ENCODE measurements around the gene BCL2L12.
A peak's percentile ranks its signal among the peaks of the same experiment; 100 is the strongest.
"Not testable (repeated sequence)": the region's sequence is repeated elsewhere in the genome, so short reads cannot be mapped to it uniquely, and the experiment has no call there.

The BCL2L12 gene, protein sequence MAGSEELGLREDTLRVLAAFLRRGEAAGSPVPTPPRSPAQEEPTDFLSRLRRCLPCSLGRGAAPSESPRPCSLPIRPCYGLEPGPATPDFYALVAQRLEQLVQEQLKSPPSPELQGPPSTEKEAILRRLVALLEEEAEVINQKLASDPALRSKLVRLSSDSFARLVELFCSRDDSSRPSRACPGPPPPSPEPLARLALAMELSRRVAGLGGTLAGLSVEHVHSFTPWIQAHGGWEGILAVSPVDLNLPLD

DNA sequence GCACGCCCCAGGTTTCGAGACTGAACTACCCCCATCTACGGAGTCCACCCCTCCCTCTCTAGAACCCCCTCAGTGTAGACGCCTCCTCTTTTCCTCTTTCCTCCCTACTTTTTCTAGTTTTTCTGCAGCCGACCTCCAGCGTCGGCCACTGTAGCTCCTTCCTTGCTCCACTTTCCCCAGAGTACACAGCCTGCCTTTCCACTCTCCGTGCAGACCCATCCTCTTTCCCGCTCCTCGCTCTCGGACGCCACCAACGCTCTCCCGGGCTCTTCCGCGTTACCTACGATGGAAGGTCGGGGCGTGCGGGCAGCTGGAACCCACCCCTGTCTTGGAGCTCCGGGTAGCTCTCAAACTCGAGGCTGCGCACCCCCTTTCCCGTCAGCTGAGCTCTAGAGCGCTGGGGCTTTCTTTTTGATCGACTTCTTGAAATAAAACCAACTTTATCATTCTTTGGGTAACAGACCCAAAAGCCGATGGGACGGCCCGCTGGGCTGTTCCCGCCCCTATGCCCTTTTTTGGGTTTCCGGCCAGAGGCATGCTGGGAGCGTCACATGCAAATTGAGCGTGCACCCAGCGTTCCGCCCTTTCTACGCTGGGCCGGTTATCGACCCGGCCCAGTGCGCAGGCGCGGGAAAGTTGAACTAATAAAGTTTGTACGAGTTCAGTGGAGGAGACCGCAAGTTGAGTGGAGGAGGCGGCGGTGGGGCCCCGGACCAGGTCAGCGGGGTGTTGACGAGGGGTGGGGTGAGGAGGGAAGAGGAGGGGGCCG lies at the start of gene BCL2L12, which contains the start of gene IRF3:
Gene BCL2L12 (plus strand): TSS at position 583 of the 769 bp plus-strand sequence. CDS start 760 bp downstream, outside the sequence.
Gene IRF3 (minus strand): TSS at position 507 of the 769 bp plus-strand sequence. CDS start 1,019 bp downstream, outside the sequence.
- Histone ChIP-seq H3K4me3 (ENCODE audit: low read depth in 1 of 2, low read length in 2 of 2) (peak within 1 kb of the TSS; percentile 93 to 94), H3K4me1 (ENCODE audit: control insufficient read depth in 1 of 2, insufficient read depth in 2 of 2, low read length in 2 of 2) (peaks cover 13 to 32% of the 10 kb centered on the region in 2 donors), H3K9me3 (ENCODE audit: control insufficient read depth in 1 of 2, low read length in 2 of 2) (no peaks in the 10 kb centered on the region), H3K9ac (ENCODE audit: low read depth in 1 of 2, low read length in 2 of 2) (peak within 1 kb of the TSS; percentile 88 to 93), H3K27me3 (ENCODE audit: control insufficient read depth in 1 of 2, insufficient read depth in 2 of 2, low read length in 2 of 2) (no peaks in the 10 kb centered on the region), H3K36me3 (ENCODE audit: control insufficient read depth in 1 of 2, insufficient read depth in 2 of 2, low read length in 2 of 2) (peaks cover 16 to 28% of the 10 kb centered on the region in 2 donors), H3K27ac (ENCODE audit: low read depth, low read length) (peak within 1 kb of the TSS; percentile 88)

DNA sequence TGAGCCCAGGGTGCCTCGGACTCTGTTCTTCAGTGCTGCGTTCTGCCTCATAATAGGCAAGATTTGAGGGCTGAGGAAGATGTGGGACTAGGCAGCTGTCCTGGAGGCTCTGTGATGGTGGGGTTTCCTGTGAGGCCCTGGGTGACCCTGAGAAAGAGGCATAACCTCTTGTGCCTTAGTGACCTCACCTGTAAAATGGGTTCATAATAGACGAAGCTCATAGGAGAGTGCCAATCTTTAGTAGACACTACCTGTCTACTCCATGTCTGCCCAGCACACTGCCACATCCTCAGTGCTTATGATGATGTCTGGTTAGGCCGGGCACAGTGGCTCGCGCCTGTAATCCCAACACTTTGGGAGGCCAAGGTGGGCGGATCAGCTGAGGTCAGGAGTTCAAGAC lies 49.2 kb upstream of the BCL2L12 start:
- Histone ChIP-seq H3K27me3 (ENCODE audit: control insufficient read depth in 1 of 2, insufficient read depth in 2 of 2, low read length in 2 of 2) (no peaks in the 10 kb centered on the region), H3K36me3 (ENCODE audit: control insufficient read depth in 1 of 2, insufficient read depth in 2 of 2, low read length in 2 of 2) (peaks cover 31 to 74% of the 10 kb centered on the region in 2 donors), H3K4me1 (ENCODE audit: control insufficient read depth in 1 of 2, insufficient read depth in 2 of 2, low read length in 2 of 2) (no peaks in the 10 kb centered on the region), H3K4me3 (ENCODE audit: low read depth in 1 of 2, low read length in 2 of 2) (no peak overlapping the region), H3K9me3 (ENCODE audit: control insufficient read depth in 1 of 2, low read length in 2 of 2) (no peaks in the 10 kb centered on the region), H3K27ac (ENCODE audit: low read depth, low read length) (no peak overlapping the region), H3K9ac (ENCODE audit: low read depth in 1 of 2, low read length in 2 of 2) (no peak overlapping the region)

DNA sequence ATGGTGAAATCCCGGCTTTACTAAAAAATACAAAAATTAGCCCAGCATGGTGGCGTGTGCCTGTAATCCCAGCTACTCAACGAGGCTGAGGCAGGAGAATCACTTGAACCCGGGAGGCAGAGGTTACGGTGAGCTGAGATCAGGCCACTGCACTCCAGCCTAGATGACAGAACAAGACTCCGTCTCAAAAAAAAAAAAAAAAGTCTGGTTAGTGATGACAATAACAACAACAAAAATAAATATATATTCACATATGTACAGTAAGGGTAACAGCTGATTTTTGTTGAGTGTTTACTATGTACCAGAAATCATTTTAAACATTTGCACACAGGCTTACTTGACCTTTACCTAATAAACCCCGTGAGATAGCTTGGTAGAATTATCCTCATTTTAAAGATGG lies 48.8 kb upstream of the BCL2L12 start:
- no peaks in the 10 kb centered on the region for H3K27me3 ChIP-seq (ENCODE audit: control insufficient read depth in 1 of 2, insufficient read depth in 2 of 2, low read length in 2 of 2)
- no peak overlapping the region for H3K27ac ChIP-seq (ENCODE audit: low read depth, low read length)
- H3K9me3 ChIP-seq (ENCODE audit: control insufficient read depth in 1 of 2, low read length in 2 of 2) = no peaks in the 10 kb centered on the region
- no peaks in the 10 kb centered on the region for H3K4me1 ChIP-seq (ENCODE audit: control insufficient read depth in 1 of 2, insufficient read depth in 2 of 2, low read length in 2 of 2)
- H3K4me3 ChIP-seq (ENCODE audit: low read depth in 1 of 2, low read length in 2 of 2) = no peak overlapping the region
- peaks cover 32 to 78% of the 10 kb centered on the region in 2 donors for H3K36me3 ChIP-seq (ENCODE audit: control insufficient read depth in 1 of 2, insufficient read depth in 2 of 2, low read length in 2 of 2)
- no peak overlapping the region for H3K9ac ChIP-seq (ENCODE audit: low read depth in 1 of 2, low read length in 2 of 2)

DNA sequence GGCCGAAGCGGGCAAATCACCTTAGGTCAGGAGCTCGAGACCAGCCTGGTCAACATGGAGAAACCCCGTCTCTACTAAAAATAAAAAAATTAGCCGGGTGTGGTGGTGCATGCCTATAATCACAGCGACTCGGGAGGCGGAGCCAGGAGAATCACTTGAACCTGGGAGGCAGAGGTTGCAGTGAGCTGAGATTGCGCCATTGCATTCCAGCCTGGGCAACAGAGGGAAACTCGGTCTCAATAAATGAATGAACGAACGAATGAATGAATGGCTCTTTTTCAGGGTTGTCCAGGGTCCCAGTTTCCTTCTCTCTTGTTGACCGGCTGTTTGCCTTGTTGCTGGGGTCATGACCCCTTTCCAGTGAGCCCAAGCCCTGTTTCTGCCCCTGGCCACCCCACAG lies 47.9 kb upstream of the BCL2L12 start:
- not testable (repeated sequence) for H3K4me1 ChIP-seq (ENCODE audit: control insufficient read depth in 1 of 2, insufficient read depth in 2 of 2, low read length in 2 of 2); H3K4me3 ChIP-seq (ENCODE audit: low read depth in 1 of 2, low read length in 2 of 2); H3K9ac ChIP-seq (ENCODE audit: low read depth in 1 of 2, low read length in 2 of 2); H3K9me3 ChIP-seq (ENCODE audit: control insufficient read depth in 1 of 2, low read length in 2 of 2); H3K27me3 ChIP-seq (ENCODE audit: control insufficient read depth in 1 of 2, insufficient read depth in 2 of 2, low read length in 2 of 2); H3K27ac ChIP-seq (ENCODE audit: low read depth, low read length)
- H3K36me3 ChIP-seq (ENCODE audit: control insufficient read depth in 1 of 2, insufficient read depth in 2 of 2, low read length in 2 of 2) = peaks cover 32 to 75% of the 10 kb centered on the region in 2 donors

DNA sequence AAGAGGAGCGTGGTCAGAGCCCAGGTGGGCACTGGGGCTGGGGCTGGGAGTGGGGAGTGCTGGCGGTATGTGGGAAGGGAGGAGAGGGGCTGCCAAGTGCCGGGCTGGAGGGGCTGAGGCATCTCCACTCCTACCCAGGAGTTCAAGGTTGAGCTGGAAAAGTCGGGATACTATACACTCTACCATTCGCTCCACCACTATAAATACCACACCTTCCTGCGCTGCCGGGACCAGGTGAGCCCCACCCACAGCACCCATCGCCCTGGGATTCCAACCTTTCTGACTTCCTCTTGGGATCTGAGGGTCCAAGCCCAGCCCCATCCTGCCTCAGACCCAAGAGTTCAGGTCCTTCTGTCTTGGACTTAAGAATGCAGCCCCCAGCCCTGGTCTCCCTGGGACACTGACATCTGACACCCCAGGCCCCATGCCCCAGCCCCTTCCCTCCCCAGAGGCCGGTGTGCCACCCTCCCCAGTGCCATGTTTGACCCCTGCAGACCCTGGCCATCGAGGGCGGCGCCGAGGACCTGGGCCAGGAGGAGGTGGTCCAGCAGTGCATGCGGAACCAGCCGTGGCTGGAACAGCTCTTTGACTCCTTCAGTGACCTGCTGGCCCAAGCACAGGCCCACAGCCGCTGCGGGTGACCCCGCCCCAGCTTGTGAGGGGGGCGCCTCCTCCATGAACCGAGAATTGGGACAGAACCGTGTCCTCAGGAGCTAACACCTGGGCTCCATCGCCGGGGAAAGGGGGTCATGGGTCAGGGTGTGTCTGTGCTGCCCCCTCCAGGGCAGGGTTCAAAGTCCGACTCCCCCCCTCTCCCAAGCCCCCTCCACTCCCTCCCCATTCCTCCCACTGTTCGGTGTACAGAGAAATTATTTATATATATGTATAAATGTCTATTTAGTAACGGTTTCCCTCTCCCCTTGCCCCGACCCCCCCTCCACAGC lies 40.5 kb upstream of the BCL2L12 start:
- Histone ChIP-seq H3K4me1 (ENCODE audit: control insufficient read depth in 1 of 2, insufficient read depth in 2 of 2, low read length in 2 of 2) (no peaks in the 10 kb centered on the region), H3K27me3 (ENCODE audit: control insufficient read depth in 1 of 2, insufficient read depth in 2 of 2, low read length in 2 of 2) (no peaks in the 10 kb centered on the region), H3K27ac (ENCODE audit: low read depth, low read length) (no peak overlapping the region), H3K4me3 (ENCODE audit: low read depth in 1 of 2, low read length in 2 of 2) (no peak overlapping the region), H3K36me3 (ENCODE audit: control insufficient read depth in 1 of 2, insufficient read depth in 2 of 2, low read length in 2 of 2) (peaks cover 7 to 27% of the 10 kb centered on the region in 2 donors), H3K9me3 (ENCODE audit: control insufficient read depth in 1 of 2, low read length in 2 of 2) (no peaks in the 10 kb centered on the region), H3K9ac (ENCODE audit: low read depth in 1 of 2, low read length in 2 of 2) (no peak overlapping the region)

DNA sequence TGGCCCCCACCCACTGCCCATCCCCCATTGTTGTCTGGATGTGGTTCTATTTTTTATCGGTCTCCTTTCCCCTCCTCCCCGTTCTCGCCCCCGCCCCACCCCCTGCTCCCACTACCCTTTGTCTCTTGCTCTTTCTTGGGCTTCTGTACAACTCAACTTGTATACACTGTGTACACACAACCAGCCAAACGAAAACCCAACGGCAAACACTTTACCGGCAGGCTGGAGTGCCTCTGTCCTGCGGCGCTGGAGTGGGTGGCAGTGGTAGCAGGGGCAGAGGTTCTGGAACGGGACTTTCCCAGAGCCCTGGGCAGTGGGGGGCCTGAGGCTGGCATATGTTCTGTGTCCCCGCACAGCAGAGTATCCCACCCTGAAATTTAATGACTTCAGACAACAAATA lies 39.5 kb upstream of the BCL2L12 start:
- H3K4me3 ChIP-seq (ENCODE audit: low read depth in 1 of 2, low read length in 2 of 2) = no peak overlapping the region
- H3K27ac ChIP-seq (ENCODE audit: low read depth, low read length) = no peak overlapping the region
- H3K36me3 ChIP-seq (ENCODE audit: control insufficient read depth in 1 of 2, insufficient read depth in 2 of 2, low read length in 2 of 2) = peaks cover 4 to 23% of the 10 kb centered on the region in 2 donors
- no peak overlapping the region for H3K9ac ChIP-seq (ENCODE audit: low read depth in 1 of 2, low read length in 2 of 2)
- peaks cover 4 to 6% of the 10 kb centered on the region in 2 donors for H3K4me1 ChIP-seq (ENCODE audit: control insufficient read depth in 1 of 2, insufficient read depth in 2 of 2, low read length in 2 of 2)
- no peaks in the 10 kb centered on the region for H3K27me3 ChIP-seq (ENCODE audit: control insufficient read depth in 1 of 2, insufficient read depth in 2 of 2, low read length in 2 of 2)
- no peaks in the 10 kb centered on the region for H3K9me3 ChIP-seq (ENCODE audit: control insufficient read depth in 1 of 2, low read length in 2 of 2)

DNA sequence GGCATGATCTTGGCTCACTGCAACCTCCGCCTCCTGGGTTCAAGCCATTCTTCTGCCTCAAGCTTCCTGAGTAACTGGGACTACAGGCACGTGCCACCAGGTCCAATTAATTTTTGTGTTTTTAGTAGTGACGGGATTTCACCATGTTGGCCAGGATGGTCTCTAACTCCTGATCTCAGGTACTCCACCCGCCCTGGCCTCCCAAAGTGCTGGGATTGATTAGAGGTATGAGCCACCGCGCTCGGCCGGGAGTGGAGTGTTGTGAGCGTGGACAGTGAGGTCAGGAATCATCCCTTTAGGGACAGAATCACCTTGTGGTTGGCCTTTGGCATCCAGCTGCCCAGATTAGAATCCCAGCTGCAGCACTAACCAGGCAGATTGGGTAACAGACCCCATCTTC lies 36.1 kb upstream of the BCL2L12 start:
- Histone ChIP-seq H3K27ac (ENCODE audit: low read depth, low read length) (no peak overlapping the region), H3K4me1 (ENCODE audit: control insufficient read depth in 1 of 2, insufficient read depth in 2 of 2, low read length in 2 of 2) (peaks cover 6 to 9% of the 10 kb centered on the region in 2 donors), H3K36me3 (ENCODE audit: control insufficient read depth in 1 of 2, insufficient read depth in 2 of 2, low read length in 2 of 2) (peaks cover 0 to 8% of the 10 kb centered on the region in 2 donors), H3K9me3 (ENCODE audit: control insufficient read depth in 1 of 2, low read length in 2 of 2) (no peaks in the 10 kb centered on the region), H3K9ac (ENCODE audit: low read depth in 1 of 2, low read length in 2 of 2) (no peak overlapping the region), H3K27me3 (ENCODE audit: control insufficient read depth in 1 of 2, insufficient read depth in 2 of 2, low read length in 2 of 2) (no peaks in the 10 kb centered on the region), H3K4me3 (ENCODE audit: low read depth in 1 of 2, low read length in 2 of 2) (no peak overlapping the region)

DNA sequence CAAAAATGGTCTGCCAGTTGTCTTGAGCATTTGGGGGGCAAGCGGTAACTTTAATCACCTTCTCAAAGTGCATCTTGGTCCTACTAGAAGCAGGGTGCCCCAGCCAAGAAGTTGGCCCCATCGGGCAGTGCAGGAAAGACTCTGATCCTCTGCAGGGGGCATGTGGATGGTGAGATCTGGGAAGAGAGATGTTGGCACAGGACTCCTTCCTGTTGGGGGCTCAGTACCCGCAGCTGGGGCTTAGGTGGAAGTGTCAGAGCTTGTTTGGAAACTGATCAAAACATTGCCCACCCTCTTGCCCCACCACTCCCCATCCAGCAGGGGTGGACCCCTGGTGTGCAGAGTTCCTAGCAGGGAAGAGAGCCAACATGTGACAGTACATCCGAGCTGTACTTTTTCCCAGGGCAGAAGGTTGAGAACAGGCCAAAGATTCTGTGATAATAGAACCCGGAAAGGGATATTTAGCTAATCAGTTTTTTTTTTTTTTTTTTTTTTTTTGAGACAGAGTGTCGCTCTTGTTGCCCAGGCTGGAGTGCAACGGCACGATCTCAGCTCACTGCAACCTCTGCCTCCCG lies 34.6 kb upstream of the BCL2L12 start:
- Histone ChIP-seq H3K9me3 (ENCODE audit: control insufficient read depth in 1 of 2, low read length in 2 of 2) (no peaks in the 10 kb centered on the region), H3K27ac (ENCODE audit: low read depth, low read length) (no peak overlapping the region), H3K36me3 (ENCODE audit: control insufficient read depth in 1 of 2, insufficient read depth in 2 of 2, low read length in 2 of 2) (no peaks in the 10 kb centered on the region), H3K27me3 (ENCODE audit: control insufficient read depth in 1 of 2, insufficient read depth in 2 of 2, low read length in 2 of 2) (no peaks in the 10 kb centered on the region), H3K4me3 (ENCODE audit: low read depth in 1 of 2, low read length in 2 of 2) (no peak overlapping the region), H3K9ac (ENCODE audit: low read depth in 1 of 2, low read length in 2 of 2) (no peak overlapping the region), H3K4me1 (ENCODE audit: control insufficient read depth in 1 of 2, insufficient read depth in 2 of 2, low read length in 2 of 2) (peaks cover 6 to 9% of the 10 kb centered on the region in 2 donors)

DNA sequence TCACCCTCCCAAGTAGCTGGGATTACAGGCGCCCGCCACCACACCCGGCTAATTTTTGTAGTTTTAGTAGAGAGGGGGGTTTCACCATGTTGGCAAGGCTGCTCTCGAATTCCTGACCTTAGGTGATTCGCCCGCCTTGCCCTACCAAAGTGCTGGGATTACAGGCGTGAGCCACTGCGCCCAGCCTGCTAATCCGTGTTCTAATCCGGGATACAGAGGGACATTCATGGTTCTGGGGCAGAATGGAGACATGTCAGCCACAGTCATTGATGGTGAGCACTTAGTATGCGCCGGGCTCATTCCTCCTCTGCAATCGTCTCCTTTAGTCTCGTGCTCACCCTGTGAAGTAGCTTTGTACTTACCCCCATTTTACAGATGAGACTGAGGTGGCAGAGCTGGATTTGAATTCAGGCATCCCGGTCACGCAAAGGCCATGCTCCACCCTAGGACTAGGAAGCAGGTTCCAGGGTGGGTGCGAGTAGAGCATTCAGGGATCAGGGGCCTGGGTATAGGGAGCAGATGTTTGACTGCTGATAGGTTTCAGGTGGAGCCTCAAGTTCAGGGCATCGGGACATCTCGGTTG lies 34.0 kb upstream of the BCL2L12 start:
- Histone ChIP-seq H3K9ac (ENCODE audit: low read depth in 1 of 2, low read length in 2 of 2) (no peak overlapping the region), H3K36me3 (ENCODE audit: control insufficient read depth in 1 of 2, insufficient read depth in 2 of 2, low read length in 2 of 2) (no peaks in the 10 kb centered on the region), H3K9me3 (ENCODE audit: control insufficient read depth in 1 of 2, low read length in 2 of 2) (no peaks in the 10 kb centered on the region), H3K27me3 (ENCODE audit: control insufficient read depth in 1 of 2, insufficient read depth in 2 of 2, low read length in 2 of 2) (no peaks in the 10 kb centered on the region), H3K4me3 (ENCODE audit: low read depth in 1 of 2, low read length in 2 of 2) (no peak overlapping the region), H3K4me1 (ENCODE audit: control insufficient read depth in 1 of 2, insufficient read depth in 2 of 2, low read length in 2 of 2) (peaks cover 6 to 9% of the 10 kb centered on the region in 2 donors), H3K27ac (ENCODE audit: low read depth, low read length) (no peak overlapping the region)

Data from duodenal mucosa (tissue), 2 donors.